NCI-H1092 treated with DMSO at 0.1 percent for 48 hours (cell line): ENCODE data around the gene CDH4.

Experiments
- DNase-seq: peaks from one replicate; lab custom pipeline; 2025; lab: John Stamatoyannopoulos, UW

The CDH4 gene

DNA sequence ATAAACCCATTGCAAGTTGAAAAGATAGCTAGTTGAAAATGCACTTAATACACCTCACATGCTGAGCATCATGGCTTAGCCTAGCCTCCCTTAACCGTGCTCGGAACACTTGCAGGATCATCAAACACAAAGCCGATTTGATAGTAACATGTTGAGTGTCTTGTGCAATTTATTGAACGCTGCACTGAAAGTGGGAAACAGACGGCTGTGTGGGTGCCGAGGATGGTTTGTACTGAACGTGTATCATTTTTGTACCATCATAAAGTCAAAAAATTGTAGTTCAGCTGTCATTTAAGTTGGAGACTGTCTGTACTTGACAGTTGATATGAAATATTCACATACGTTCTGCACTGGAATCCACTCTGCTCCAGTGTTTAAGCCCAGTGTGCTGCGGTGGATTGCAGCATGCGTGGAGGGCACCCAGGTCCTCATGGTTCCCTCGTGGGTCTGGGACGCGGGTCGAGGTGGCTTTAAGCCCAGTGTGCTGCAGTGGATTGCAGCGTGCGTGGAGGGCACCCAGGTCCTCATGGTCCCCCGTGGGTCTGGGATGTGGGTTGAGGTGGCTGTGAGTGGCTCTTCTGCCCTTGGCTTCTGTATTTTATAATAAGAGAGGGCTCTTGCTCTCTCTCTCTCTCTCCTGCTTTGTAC lies 77.0 kb downstream of the CDH4 start:
- no peak for DNase-seq

DNA sequence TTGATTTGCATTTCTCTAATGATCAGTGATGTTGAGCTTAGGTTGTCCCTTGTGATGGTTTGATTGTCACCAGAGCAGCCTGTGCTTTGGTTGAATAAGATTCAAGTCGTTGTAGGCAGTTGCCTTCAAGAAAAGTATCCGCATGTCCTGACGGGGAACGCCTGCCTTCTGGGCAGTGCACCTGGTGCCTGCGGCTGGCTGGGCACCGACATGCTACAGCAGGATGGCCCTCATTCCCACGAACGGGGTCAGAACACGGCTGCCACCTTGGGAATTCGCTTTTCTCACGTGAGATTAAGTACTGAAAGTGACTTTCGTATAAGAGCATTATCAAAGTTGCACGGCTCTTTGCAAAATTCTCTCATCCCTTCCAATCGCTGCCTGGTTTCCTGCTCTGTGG lies 78.4 kb downstream of the CDH4 start:
- DNase-seq: no peak

DNA sequence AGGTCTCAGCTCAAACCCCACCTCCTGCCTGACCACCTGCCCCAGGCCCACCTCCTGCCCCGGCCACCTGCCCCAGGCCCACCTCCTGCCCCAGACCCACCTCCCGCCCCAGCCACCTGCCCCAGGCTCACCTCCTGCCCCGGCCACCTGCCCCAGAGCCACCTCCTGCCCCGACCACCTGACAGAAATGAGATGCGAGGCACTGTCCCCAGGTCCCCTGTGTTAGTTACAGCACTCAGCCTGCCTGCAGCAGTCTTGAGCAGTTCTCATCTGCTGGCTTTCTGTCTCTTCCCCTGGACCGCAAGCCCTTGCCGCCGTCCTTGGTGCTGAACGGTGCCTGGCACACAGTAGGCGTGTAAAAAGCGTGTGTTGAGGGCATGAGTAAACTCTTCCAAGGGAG lies 79.5 kb downstream of the CDH4 start:
- DNase-seq: no peak

DNA sequence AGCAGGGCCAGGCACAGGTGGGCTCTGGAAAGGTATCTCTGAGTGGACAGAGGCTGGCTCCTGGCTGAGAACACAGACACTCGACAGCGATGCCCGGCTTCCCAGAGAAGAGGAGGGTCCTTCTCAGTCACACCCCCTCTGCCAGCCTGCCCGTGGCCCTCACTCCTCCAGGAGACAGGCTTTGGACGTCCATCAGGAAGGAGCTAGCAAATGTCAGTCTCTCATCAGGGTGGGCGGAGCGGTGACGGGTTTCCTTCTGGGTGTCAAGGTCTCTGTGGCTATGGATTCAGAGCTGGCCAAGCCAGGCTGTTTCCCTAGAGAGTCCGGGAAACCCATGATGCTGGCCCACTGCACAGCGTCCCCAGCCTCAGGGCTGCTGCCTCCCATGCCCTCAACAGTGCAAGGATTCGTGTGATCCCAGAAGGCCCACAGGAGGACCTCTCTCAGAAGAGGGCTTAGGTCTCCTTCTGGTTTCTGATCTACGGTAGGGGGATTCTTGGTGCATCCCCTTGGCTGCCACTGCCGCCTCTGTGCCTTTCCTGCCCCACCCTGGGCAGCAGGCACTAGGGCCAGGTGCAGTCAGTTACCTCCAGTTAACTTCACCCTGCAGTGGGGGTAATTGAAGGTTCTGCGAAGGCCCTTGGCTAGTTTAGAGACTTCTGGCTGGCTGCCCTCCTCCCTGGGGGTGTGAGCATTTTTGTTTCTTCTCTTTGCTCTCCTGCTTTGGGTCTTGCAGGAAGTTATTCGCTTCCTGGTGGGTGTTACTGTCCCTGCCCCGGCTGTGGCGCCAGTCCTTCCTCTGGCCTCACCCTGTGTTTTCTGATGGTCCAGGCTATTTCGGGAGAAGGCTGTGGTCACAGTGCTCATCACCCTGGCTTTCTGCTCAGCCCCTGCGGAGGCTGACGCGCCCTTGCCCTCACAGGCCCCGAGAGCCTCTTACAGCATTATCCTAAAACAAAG lies 80.2 kb downstream of the CDH4 start:
- DNase-seq: no peak

GRCh38 chr20:61333484-61334108 lies 81.5 kb downstream of the CDH4 start:
- DNase-seq: no peak

- DNase-seq: no peak
Observed at GRCh38 chr20:61340157-61340556, 88.1 kb downstream of the CDH4 start.

DNA sequence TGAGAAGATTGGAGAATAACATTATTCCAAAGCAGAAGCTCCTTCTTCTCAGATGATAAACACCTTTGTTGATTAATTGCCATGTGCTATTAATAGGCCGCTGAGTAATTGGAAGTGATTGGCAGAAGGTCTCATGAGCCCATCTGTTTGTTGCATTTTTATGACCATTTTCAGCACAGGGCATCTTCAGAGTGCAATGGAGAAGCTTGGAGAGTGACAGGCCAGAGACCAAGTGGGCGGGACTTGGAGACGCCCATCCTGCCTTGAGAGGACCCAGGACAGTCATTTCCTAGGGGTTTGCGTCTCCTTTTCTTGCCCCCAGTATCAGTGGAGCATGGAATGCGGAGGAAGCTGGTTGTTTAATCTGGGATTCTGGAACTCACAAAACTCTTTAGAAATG lies 89.5 kb downstream of the CDH4 start:
- no peak for DNase-seq

GRCh38 chr20:61343934-61344333 lies 91.9 kb downstream of the CDH4 start:
- DNase-seq: no peak

GRCh38 chr20:61345656-61346055 lies 93.6 kb downstream of the CDH4 start:
- no peak for DNase-seq

- no peak for DNase-seq
Observed at GRCh38 chr20:61346996-61347395, 94.9 kb downstream of the CDH4 start.

GRCh38 chr20:61347443-61347842 lies 95.4 kb downstream of the CDH4 start:
- no peak for DNase-seq

- DNase-seq: no peak
Observed at GRCh38 chr20:61349447-61350165, 97.5 kb downstream of the CDH4 start.

- DNase-seq: no peak
Observed at GRCh38 chr20:61350500-61351250, 98.6 kb downstream of the CDH4 start.

DNA sequence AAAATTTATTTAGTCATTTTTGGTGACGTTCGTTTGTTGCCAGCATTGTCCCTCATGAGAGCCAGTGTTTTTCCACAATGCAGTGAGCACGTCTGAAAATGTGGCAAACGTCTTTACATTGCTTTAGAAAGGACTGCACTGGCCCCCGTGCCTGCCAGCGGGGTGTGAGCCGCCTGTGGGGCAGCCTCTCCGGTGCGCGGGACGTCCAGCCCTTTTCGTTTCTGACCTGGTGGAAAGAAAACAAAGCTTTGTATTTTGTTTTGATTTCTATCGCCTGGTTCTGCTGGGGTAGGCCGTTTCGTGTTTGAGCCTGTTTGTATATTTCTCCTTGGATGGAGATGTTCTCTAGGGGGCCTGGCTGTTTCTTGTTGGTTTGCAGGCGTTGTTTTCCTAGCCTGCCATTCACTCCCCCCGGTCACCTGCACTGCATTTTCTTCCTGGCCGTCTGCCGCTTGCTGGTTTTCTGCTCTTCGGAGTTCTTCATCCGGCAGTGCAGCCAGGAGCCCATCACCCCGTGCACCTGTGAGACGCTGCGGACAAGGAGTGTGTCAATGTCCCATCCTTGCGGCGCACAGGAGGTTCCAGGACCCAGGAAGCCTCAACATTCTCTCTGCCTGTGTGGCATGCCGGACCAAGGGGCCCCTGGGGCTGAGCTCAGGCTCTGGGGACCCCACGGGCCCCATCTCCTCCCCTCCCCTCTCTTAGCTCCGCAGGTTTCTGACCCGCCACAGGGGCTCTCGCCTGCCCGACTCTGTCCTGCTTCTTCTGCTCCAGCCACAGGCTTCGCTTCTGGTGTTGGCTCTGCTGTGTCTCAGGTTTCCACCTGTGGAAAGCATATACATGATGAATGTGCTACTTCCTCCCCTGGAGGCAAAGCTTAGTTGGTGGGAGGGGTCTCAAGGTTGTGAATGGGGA lies 100.5 kb downstream of the CDH4 start:
- no peak for DNase-seq

GRCh38 chr20:61353261-61354000 lies 101.4 kb downstream of the CDH4 start:
- no peak for DNase-seq

DNA sequence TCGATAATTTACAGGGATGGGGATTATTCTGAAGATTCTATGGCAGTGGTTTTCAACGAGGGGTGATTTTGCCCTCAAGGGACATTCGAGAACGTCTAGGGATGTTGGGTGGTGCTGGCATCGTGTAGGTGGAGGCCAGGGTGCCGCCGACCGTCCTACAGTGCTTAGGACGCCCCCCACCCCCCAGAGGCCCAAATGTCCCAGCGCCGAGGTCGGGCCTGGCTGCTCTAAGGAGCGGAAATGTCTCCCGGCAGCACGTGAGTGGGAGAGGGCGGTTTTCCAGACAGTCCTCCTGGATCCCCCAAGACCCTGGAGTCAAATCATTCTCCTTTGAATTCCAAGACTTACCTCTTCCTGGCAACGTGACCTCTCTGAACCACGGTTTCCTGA lies 101.9 kb downstream of the CDH4 start:
- DNase-seq: no peak

DNA sequence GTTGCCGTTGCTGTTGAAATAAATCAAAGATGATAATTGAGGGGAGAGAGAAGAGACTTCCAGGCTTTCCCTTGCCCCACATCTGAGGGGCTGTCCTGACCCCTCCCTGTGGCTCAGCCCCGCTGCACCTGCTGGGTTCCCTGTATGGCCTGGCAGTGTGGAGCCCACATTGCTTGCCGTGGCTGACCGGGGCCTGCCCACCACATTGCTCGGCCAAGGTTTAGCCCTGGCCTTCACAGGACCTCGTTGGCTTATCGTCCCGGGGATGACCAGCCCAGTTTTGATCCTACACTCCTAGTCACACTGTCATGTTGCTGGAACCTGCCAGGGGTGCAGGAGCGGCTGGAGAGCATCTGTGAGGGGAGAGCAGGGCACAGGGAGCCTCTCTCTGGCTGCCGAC lies 102.4 kb downstream of the CDH4 start:
- no peak for DNase-seq

DNA sequence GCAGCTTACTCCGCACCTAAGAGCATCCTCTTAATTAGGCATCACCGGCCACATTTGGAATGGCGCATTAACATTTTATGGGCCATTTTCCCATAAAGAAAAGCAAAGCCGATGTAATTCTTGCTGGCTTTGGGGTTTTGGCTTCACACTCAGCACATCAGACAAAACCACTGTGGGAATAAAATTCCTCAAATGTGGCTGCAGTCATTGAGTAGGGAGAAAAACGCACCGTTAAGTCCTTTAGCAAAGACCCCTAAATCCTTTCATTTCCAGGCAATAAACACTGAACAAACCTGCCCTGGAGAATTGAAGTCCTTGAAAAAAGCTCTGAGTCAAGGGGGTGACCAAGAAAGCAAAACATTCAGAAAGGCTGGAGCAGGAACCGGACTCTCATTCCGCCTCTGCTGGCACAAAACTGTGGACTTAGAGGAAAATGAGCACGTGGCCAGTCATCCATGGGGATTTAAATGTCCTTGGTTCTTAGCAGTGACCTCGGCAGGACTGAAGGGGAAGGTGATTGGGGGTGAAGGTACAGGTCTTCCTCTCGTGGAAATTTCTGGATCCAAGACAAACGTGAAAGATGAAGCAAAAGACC lies 102.9 kb downstream of the CDH4 start:
- no peak for DNase-seq

- no peak for DNase-seq
Observed at GRCh38 chr20:61355585-61355984, 103.5 kb downstream of the CDH4 start.
